ENCODE data around the gene CLK2. TPM values are rescaled to one million over a fixed set of nuclear protein-coding genes. Genes with fewer than 3 reads are reported as not detected.

Gene CLK2
- total and polyA plus RNA-seq, 4 donors: 8.3 to 28.2 (median 14.8) TPM

GRCh38 chr1:155268630-155269029, 4.7 kb downstream of the CLK2 start (continued):
- TF ChIP-seq, protein P1, sequence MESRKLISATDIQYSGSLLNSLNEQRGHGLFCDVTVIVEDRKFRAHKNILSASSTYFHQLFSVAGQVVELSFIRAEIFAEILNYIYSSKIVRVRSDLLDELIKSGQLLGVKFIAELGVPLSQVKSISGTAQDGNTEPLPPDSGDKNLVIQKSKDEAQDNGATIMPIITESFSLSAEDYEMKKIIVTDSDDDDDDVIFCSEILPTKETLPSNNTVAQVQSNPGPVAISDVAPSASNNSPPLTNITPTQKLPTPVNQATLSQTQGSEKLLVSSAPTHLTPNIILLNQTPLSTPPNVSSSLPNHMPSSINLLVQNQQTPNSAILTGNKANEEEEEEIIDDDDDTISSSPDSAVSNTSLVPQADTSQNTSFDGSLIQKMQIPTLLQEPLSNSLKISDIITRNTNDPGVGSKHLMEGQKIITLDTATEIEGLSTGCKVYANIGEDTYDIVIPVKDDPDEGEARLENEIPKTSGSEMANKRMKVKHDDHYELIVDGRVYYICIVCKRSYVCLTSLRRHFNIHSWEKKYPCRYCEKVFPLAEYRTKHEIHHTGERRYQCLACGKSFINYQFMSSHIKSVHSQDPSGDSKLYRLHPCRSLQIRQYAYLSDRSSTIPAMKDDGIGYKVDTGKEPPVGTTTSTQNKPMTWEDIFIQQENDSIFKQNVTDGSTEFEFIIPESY (IDR thresholded peaks at IDR 0.05): no peak
- TF ChIP-seq RAD21 (IDR thresholded peaks at IDR 0.05): no peak
- TF ChIP-seq FOXA2 (IDR thresholded peaks at IDR 0.05): no peak
- TF ChIP-seq SP1 (IDR thresholded peaks at IDR 0.05): no peak
- TF ChIP-seq RXRA (IDR thresholded peaks at IDR 0.05): no peak
- no peak for TF ChIP-seq EGR1 (IDR thresholded peaks at IDR 0.05; ENCODE audit: low read depth in 2 of 2)

DNA sequence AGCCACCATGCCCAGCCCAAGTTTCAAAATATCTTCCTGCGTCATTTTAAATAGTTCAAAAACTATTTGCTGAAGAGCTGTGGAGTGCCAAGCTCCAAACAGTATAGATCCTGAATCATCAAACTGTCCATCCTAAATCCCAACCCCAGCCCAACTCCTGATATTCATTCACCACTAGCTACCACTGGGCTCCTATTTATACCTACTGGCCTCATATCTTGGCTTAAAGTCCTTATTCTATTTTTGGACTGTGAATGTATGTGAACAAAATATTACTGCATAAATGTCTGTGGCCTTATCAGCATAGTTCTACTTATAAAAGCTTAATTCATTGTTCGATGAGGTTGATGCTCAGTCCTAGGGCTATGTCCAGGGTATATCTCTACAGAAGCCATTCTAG, 5.9 kb downstream of the CLK2 start:
- Histone ChIP-seq H3K4me1 (ENCODE audit: control insufficient read depth in 4 of 4, insufficient read depth in 4 of 4, low read length in 3 of 4) (peaks cover 0 to 15% (median 10%) of the 10 kb centered on the region in 4 donors), H3K36me3 (ENCODE audit: control insufficient read depth in 4 of 4, insufficient read depth in 3 of 4, low read depth in 1 of 4, low read length in 3 of 4) (peaks cover 23 to 69% (median 62%) of the 10 kb centered on the region in 4 donors), H3K9ac (ENCODE audit: low read depth in 1 of 2, low read length in 2 of 2) (no peak overlapping the region), H3K27ac (ENCODE audit: low read depth in 1 of 2, low read length in 2 of 2) (no peak overlapping the region), H3K4me3 (ENCODE audit: low read depth in 1 of 3, low read length in 3 of 3) (no peak overlapping the region), H3K9me3 (ENCODE audit: control insufficient read depth in 4 of 4, low read length in 3 of 4) (no peaks in the 10 kb centered on the region), H3K27me3 (ENCODE audit: control insufficient read depth in 4 of 4, insufficient read depth in 4 of 4, low read length in 3 of 4) (no peaks in the 10 kb centered on the region)
- DNase-seq (ENCODE audit: low spot score): no peak
- WGBS: 97% methylated on average over 2 of the region's 2 CpGs
- TF ChIP-seq HNF4G (IDR thresholded peaks at IDR 0.05) (no peak), SP1 (IDR thresholded peaks at IDR 0.05) (no peak), HNF4A (conservative IDR thresholded peaks at IDR 0.05) (no peak), FOXA1 (IDR thresholded peaks at IDR 0.05) (no peak), TAF1 (conservative IDR thresholded peaks at IDR 0.05) (no peak), GABPA (IDR thresholded peaks at IDR 0.05 in 1 of 2, conservative IDR thresholded peaks at IDR 0.05 in 1 of 2) (no peak)
- TF ChIP-seq, protein P2, sequence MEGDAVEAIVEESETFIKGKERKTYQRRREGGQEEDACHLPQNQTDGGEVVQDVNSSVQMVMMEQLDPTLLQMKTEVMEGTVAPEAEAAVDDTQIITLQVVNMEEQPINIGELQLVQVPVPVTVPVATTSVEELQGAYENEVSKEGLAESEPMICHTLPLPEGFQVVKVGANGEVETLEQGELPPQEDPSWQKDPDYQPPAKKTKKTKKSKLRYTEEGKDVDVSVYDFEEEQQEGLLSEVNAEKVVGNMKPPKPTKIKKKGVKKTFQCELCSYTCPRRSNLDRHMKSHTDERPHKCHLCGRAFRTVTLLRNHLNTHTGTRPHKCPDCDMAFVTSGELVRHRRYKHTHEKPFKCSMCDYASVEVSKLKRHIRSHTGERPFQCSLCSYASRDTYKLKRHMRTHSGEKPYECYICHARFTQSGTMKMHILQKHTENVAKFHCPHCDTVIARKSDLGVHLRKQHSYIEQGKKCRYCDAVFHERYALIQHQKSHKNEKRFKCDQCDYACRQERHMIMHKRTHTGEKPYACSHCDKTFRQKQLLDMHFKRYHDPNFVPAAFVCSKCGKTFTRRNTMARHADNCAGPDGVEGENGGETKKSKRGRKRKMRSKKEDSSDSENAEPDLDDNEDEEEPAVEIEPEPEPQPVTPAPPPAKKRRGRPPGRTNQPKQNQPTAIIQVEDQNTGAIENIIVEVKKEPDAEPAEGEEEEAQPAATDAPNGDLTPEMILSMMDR (IDR thresholded peaks at IDR 0.05; ENCODE audit: low read depth, low read length, missing input control): no peak
- TF ChIP-seq, protein P1 (IDR thresholded peaks at IDR 0.05): no peak
- TF ChIP-seq, protein P3, sequence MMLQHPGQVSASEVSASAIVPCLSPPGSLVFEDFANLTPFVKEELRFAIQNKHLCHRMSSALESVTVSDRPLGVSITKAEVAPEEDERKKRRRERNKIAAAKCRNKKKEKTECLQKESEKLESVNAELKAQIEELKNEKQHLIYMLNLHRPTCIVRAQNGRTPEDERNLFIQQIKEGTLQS (IDR thresholded peaks at IDR 0.05): no peak

- no peak overlapping the region for H3K4me3 ChIP-seq (ENCODE audit: low read depth in 1 of 3, low read length in 3 of 3)
- WGBS: 90% methylated on average over 6 of the region's 6 CpGs
- no peak for DNase-seq (ENCODE audit: low spot score)
- peaks cover 23 to 69% (median 62%) of the 10 kb centered on the region in 4 donors for H3K36me3 ChIP-seq (ENCODE audit: control insufficient read depth in 4 of 4, insufficient read depth in 3 of 4, low read depth in 1 of 4, low read length in 3 of 4)
- no peak overlapping the region for H3K9ac ChIP-seq (ENCODE audit: low read depth in 1 of 2, low read length in 2 of 2)
- no peaks in the 10 kb centered on the region for H3K27me3 ChIP-seq (ENCODE audit: control insufficient read depth in 4 of 4, insufficient read depth in 4 of 4, low read length in 3 of 4)
- no peak for TF ChIP-seq TAF1 (conservative IDR thresholded peaks at IDR 0.05)
- TF ChIP-seq REST (IDR thresholded peaks at IDR 0.05): no peak
- TF ChIP-seq JUND (IDR thresholded peaks at IDR 0.05): no peak
- H3K9me3 ChIP-seq (ENCODE audit: control insufficient read depth in 4 of 4, low read length in 3 of 4): no peaks in the 10 kb centered on the region
- H3K27ac ChIP-seq (ENCODE audit: low read depth in 1 of 2, low read length in 2 of 2): no peak overlapping the region
- H3K4me1 ChIP-seq (ENCODE audit: control insufficient read depth in 4 of 4, insufficient read depth in 4 of 4, low read length in 3 of 4): peaks cover 0 to 11% (median 8%) of the 10 kb centered on the region in 4 donors
These were observed 6.8 kb downstream of the CLK2 start for GRCh38 chr1:155266553-155266952.
